SU-DHL-6 (cell line): ENCODE data around the gene ANXA6.

Experiments used
- CTCF ChIP-seq: fragments of 200-600 bp; sonication (generic); IDR thresholded peaks from one replicate; pipeline ENCODE4 v1.5.1; 2017; ENCODE audit warnings: antibody characterized with exemption, mild to moderate bottlenecking, low read length, moderate library complexity; ENCODE audit not compliant: insufficient read depth, poor library complexity, severe bottlenecking
- EZH2phosphoT487 ChIP-seq: fragments of 200-600 bp; sonication (generic), shearing (Covaris generic); conservative IDR thresholded peaks from 2 replicates; pipeline ENCODE4 v1.6.1; 2018; ENCODE audit warnings: mild to moderate bottlenecking, antibody characterized with exemption, low read length, moderate library complexity, mixed read lengths

DNA sequence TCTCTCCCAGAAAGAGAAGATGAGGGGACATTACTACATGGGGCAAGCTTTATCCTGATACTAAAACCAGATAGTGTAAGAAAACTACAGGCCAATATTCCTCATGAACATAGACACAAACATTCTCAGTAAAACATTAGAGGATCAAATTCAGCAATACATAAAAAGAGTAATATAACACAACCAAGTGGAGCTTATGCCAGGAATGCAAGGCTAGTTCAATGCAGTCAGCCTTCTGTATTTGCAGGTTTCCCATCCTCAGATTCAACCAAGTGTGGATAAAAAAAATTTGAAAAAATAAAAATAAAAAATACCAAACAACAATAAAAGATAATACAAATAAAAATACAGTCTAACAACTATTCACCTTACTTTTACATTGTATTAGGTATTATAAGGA lies 35.0 kb upstream of the ANXA6 start:
- TF ChIP-seq CTCF, result no peak
- TF ChIP-seq EZH2phosphoT487, result no peak
